ENCODE results near the gene IFITM10.

IFITM10 gene

GRCh38 chr11:1773994-1774550 is 23.7 kb upstream of the IFITM10 start (continued):
- TF ChIP-seq TSHZ2 (CRISPR knock-in tag; IDR thresholded peaks at IDR 0.05) (no peak), TOX (CRISPR knock-in tag; IDR thresholded peaks at IDR 0.05; ENCODE audit: borderline replicate concordance) (no peak), ZNF70 (CRISPR knock-in tag; IDR thresholded peaks at IDR 0.05) (no peak), OSR1 (CRISPR knock-in tag; IDR thresholded peaks at IDR 0.05) (no peak), GLIS3 (CRISPR knock-in tag; IDR thresholded peaks at IDR 0.05) (no peak), ZFP3 (CRISPR knock-in tag; IDR thresholded peaks at IDR 0.05) (no peak), CREB5 (CRISPR knock-in tag; IDR thresholded peaks at IDR 0.05; ENCODE audit: low read depth) (no peak)

GRCh38 chr11:1773131-1773993 is 23.0 kb upstream of the IFITM10 start:
- peak; percentile 26; the same call in 2 of the 3 replicates for ATAC-seq

GRCh38 chr11:1772270-1773130 is 22.1 kb upstream of the IFITM10 start:
- no peak for TF ChIP-seq RARB (CRISPR knock-in tag; IDR thresholded peaks at IDR 0.05)
- ATAC-seq, result peak; percentile 98

More at GRCh38 chr11:1773131-1773993, 23.0 kb upstream of the IFITM10 start:
- no peak for TF ChIP-seq ZNF70 (CRISPR knock-in tag; IDR thresholded peaks at IDR 0.05)
- no peak for TF ChIP-seq ZFP3 (CRISPR knock-in tag; IDR thresholded peaks at IDR 0.05)
- TF ChIP-seq OSR1 (CRISPR knock-in tag; IDR thresholded peaks at IDR 0.05), result no peak
- no peak for TF ChIP-seq ZNF565 (CRISPR knock-in tag; conservative IDR thresholded peaks at IDR 0.05; ENCODE audit: low read depth)

- TF ChIP-seq ZC3H10 (CRISPR knock-in tag; IDR thresholded peaks at IDR 0.05), result no peak
- TF ChIP-seq ISL1 (CRISPR knock-in tag; IDR thresholded peaks at IDR 0.05), result no peak
- no peak for TF ChIP-seq RARB (CRISPR knock-in tag; IDR thresholded peaks at IDR 0.05)
- TF ChIP-seq OSR1 (CRISPR knock-in tag; IDR thresholded peaks at IDR 0.05), result no peak
- TF ChIP-seq POU6F1 (CRISPR knock-in tag; IDR thresholded peaks at IDR 0.05; ENCODE audit: borderline replicate concordance, low read depth), result no peak
- TF ChIP-seq GLIS3 (CRISPR knock-in tag; IDR thresholded peaks at IDR 0.05), result no peak
- no peak for TF ChIP-seq PATZ1 (CRISPR knock-in tag; IDR thresholded peaks at IDR 0.05; ENCODE audit: borderline replicate concordance)
- no peak for TF ChIP-seq ZNF565 (CRISPR knock-in tag; conservative IDR thresholded peaks at IDR 0.05; ENCODE audit: low read depth)
- TF ChIP-seq ARNTL (CRISPR knock-in tag; IDR thresholded peaks at IDR 0.05; ENCODE audit: borderline replicate concordance, low read depth), result no peak
- TF ChIP-seq ZNF8 (CRISPR knock-in tag; IDR thresholded peaks at IDR 0.05), result no peak
- no peak for TF ChIP-seq CREB5 (CRISPR knock-in tag; IDR thresholded peaks at IDR 0.05; ENCODE audit: low read depth)
- no peak for TF ChIP-seq BACH2 (CRISPR knock-in tag; IDR thresholded peaks at IDR 0.05; ENCODE audit: borderline replicate concordance)
- no peak for TF ChIP-seq ZFP3 (CRISPR knock-in tag; IDR thresholded peaks at IDR 0.05)
- no peak for TF ChIP-seq ESRRG (CRISPR knock-in tag; IDR thresholded peaks at IDR 0.05)
- TF ChIP-seq ZFP30 (CRISPR knock-in tag; IDR thresholded peaks at IDR 0.05), result no peak
- no peak for TF ChIP-seq TSHZ2 (CRISPR knock-in tag; IDR thresholded peaks at IDR 0.05)
- no peak for ATAC-seq
Measured at GRCh38 chr11:1771700-1772099, 21.3 kb upstream of the IFITM10 start.
